ENCODE results near the gene AGO4.
A peak's percentile ranks its signal among the peaks of the same experiment; 100 is the strongest.
"Not testable (repeated sequence)": the region's sequence is repeated elsewhere in the genome, so short reads cannot be mapped to it uniquely, and the experiment has no call there.

Gene AGO4

GRCh38 chr1:35807614-35808449, at the start of gene AGO4:
Gene AGO4 (plus strand): TSS chr1:35808016. CDS start chr1:35808417, 401 bp downstream.
- DNase-seq (ENCODE audit: low read depth): peak; percentile 66

GRCh38 chr1:35762141-35762540, 45.7 kb upstream of the AGO4 start:
- DNase-seq (ENCODE audit: low read depth): peak; percentile 20

GRCh38 chr1:35763201-35763600, 44.6 kb upstream of the AGO4 start:
- DNase-seq (ENCODE audit: low read depth): no peak

- no peak for DNase-seq (ENCODE audit: low read depth)
These were observed 43.5 kb upstream of the AGO4 start for GRCh38 chr1:35764283-35764682.

- peak; percentile 16 for DNase-seq (ENCODE audit: low read depth)
These were observed 39.2 kb upstream of the AGO4 start for GRCh38 chr1:35768350-35769187.

GRCh38 chr1:35769188-35769758, 38.5 kb upstream of the AGO4 start:
- DNase-seq (ENCODE audit: low read depth): peak; percentile 93

- no peak for DNase-seq (ENCODE audit: low read depth)
These were observed 34.1 kb upstream of the AGO4 start for GRCh38 chr1:35773711-35774110.

GRCh38 chr1:35776172-35776571, 31.6 kb upstream of the AGO4 start:
- DNase-seq (ENCODE audit: low read depth): not testable (repeated sequence)

- DNase-seq (ENCODE audit: low read depth): no peak
These were observed 30.7 kb upstream of the AGO4 start for GRCh38 chr1:35777109-35777508.

- DNase-seq (ENCODE audit: low read depth): no peak
These were observed 24.7 kb upstream of the AGO4 start for GRCh38 chr1:35783055-35783583.

GRCh38 chr1:35784364-35784763, 23.5 kb upstream of the AGO4 start:
- DNase-seq (ENCODE audit: low read depth): not testable (repeated sequence)

GRCh38 chr1:35788139-35788538, 19.7 kb upstream of the AGO4 start:
- no peak for DNase-seq (ENCODE audit: low read depth)

- DNase-seq (ENCODE audit: low read depth): no peak
These were observed 17.1 kb upstream of the AGO4 start for GRCh38 chr1:35790670-35791069.

GRCh38 chr1:35795295-35795694, 12.5 kb upstream of the AGO4 start:
- DNase-seq (ENCODE audit: low read depth): no peak

- DNase-seq (ENCODE audit: low read depth): no peak
These were observed 10.4 kb upstream of the AGO4 start for GRCh38 chr1:35797380-35797779.

GRCh38 chr1:35798019-35798418, 9.8 kb upstream of the AGO4 start:
- not testable (repeated sequence) for DNase-seq (ENCODE audit: low read depth)

GRCh38 chr1:35800167-35800887, 7.5 kb upstream of the AGO4 start:
- not testable (repeated sequence) for DNase-seq (ENCODE audit: low read depth)

GRCh38 chr1:35808450-35809113, 766 bp downstream of the AGO4 start:
- peak; percentile 36 for DNase-seq (ENCODE audit: low read depth)

- no peak for DNase-seq (ENCODE audit: low read depth)
These were observed 1.6 kb downstream of the AGO4 start for GRCh38 chr1:35809114-35810095.
